Inferior parietal cortex (tissue), 1 donor: ENCODE results near the gene EVC2.

ENCODE experiments used
- DNase-seq: peaks from one replicate; pipeline ENCODE4 v3.0.0-alpha.2; 2016; ENCODE audit errors: extremely low spot score

Gene EVC2

DNA sequence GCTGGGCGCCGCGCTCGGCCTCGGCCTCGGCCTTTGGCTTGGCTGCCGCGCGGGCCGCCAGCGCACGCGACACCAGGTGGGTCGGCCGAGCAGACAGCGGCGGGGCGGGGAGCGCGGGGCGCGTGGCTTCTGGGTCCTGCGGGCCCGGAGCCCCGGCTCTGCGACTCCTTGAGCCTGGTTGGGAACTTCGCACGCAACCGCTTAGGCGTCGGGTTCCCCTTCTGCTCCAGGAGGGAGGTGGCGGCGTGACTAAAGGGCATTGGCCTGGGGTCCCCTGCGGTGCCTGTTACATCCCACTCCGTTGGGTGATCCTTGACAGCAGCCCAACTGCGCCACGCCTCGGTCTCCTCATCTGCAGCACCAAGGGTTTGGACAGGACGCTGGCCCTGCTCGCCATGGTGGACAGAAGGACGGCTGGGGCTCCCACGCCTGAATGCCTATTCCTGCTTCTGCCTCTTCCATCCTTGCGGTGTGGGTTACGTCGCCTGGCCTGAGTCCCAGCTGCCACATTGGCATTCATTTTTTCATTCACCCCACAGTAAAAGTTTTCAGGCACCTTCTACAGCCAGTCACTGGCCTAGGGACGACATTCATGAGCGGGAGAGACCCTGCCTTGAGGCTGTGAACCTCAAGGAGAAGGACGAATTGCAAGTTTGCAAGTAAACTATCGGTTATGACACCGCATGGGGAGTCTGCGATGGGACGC, 3.3 kb upstream of the EVC2 start:
- DNase-seq, result no peak

DNA sequence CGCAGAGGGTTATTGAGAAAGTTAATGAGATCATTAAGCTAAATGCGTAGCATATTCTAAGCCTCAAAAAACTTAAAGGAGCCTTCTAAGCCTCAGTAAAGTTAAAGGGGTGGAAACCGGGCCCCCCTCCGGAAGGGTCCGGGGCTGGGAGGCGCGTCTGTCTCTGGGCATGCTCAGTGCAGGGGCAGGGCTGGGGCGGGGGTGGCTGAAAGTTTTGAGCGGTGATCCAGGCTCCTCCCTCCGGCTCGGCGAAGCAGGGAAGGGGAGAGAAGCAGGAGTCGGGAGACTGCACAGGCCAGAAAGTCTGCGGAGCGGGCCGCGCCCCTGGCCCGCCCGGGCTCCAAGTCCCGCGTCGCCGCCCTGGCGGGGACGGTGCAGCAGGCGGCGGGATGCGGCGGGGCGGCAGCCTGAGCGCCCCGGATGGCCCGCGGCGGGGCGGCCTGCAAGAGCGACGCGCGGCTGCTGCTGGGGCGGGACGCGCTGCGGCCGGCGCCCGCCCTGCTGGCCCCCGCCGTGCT, 2.7 kb upstream of the EVC2 start, which contains the start of gene EVC:
EVC (plus strand) TSS at position 241 of the 518 bp plus-strand sequence; CDS start at position 421, 180 bp downstream.
- no peak for DNase-seq

DNA sequence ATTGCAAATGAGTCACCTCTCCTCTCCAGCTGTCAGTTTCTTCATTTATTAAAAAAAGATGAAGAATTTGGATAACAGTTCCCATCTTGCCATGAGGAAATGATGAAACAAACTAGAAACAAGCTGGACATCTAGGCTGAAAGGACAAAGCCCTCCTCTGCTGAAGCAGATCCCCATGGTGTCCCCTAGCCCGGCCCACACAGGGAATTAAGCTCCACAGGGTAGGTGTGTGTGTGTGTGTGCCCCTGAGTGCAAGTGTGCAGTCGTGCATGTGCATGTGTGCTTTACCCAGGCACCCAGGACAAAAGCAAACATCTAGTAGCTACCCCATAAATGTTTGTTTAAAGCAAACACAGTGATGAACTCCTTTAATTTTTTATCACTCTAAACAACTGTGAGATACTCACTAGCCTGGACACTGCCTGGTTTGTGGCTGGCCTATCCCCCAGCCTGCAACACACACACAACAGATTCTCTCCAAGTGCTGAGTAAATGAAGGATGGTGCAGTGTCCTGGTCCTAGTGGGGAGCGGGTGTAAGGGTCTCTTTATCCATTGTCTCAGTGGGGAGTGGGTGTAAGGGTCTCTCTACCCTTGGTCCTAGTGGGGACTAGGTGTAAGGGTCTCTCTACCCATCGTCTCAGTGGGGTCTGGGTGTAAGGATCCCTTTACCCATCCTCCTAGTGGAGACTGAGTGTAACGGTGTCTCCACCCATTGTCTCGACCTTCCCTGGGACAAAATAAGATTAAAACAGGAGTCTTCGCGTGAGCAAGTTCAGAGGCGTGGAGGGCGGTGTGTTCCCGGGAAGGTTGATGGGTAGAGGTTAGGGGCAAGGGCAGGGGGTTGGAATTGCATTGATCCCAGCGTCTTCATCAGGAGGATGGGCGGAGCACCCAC, 2.0 kb upstream of the EVC2 start:
- no peak for DNase-seq

DNA sequence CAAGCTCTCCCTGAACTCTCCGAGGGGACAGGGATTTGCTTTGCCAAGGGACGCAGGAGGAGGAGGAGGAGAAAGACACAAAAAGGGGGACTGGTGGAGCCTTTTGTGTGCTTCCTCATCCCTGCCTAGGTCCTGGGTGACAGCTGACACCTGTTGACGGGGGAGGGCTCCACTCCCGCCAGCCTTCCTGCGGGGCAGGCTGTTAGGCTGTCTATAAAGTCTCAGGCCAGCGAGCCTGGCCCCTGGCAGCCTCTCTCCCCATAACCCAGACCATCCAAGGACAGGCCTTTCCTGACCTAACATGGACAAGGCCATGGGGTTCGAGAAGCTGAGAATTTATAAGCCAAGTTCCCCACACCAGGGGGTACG, 832 bp upstream of the EVC2 start:
- no peak for DNase-seq

DNA sequence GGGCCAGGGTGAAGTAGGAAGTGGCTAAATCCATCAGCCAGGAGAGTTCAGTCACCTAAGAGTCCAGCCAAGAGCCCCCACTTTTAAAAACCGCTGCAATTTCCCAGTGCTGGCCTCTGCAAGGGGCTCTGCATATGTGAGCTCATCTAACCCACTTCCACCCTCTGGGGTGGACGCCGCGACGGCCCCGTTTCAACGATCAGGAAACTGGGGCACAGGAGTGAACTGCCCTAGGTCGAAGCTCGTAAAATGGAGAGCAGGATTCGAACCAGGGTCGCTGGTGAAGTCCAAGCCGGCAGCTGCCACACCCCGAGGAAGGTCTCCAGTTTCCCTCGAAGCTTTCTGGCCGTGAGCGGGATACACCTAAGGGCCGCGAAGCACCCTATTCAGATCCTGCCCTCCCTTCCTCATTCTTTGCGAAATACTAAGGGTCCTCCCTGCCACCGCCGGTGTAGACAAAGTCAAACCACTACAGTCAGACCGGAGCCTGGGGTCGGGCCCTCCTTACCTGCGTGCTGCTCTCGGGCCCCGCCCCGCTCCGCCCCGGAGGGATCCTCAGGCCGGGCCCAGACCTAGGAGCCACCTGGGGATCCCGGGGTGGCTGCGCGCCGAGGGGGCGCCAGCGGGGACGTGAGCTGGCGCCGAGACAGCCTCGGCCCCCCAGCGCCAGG, 446 bp downstream of the EVC2 start:
- no peak for DNase-seq

GRCh38 chr4:5707366-5707765, 993 bp downstream of the EVC2 start:
- DNase-seq, result no peak

DNA sequence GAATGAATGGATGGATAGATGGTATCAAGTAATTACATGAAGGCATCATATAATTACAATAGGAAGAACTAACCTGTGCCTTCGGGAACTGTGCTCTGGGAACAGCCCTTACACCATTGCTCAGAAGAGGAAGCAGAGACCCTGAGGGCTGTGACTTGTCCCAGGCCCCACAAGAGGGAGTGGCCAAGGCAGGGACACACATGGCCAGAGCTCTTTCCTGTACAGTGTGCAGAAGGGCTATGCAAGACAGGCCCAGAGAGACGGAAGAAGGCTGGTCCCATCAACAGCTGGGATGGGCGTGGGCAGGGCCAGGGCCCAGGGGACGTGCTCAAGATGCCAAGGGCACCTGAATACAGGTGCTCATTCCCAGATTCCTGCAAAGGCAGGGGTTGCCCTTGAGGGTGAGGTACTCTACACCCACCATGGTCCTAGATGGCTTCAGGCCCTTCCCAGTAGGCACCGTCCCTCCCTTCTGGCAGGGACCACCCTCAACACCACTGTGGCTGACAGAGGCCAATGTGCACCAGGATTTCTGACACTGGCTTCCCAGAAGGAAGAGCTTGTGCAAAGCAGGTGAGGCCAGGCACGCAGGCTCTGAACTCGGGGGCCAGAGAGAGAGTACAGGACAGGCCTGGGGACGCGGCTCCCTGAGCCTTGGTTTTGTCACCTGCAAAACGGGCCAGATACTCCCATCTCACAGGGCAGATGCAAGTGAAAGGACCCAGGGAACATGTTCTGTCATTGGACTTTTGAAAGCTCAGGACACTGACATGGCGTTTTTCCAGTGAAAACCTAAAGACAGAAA, 1.7 kb downstream of the EVC2 start:
- no peak for DNase-seq

DNA sequence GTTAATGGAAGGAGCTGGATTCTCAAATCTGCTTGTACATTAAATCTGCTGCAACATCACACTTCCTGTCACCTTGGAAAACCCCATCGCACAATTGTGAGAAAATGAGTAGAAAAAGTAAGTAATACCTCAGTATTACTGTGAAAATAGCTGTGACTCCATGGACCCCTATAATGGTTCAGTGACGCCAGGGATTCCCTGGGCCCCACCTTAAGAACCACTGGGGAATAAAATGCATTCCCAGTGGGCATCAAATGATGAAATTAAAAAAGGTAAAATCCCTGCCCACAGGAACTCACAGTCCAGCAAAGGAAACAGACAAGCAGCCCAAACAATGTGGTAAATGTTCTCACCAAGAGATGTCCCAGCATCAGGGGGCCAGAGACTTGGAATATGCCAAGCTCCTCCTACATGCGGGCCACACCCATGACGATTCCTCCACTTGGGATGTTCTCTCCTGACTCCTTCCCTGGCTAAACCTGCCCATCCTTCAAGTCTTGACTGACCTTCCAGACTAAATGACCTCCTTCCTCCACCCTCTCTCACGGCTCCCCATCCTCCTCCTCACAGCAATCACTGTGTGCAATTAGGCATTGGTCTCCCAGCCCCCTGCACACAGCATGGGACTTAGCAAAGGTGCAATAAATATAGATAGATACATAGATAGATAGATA, 2.6 kb downstream of the EVC2 start:
- DNase-seq, result no peak

DNA sequence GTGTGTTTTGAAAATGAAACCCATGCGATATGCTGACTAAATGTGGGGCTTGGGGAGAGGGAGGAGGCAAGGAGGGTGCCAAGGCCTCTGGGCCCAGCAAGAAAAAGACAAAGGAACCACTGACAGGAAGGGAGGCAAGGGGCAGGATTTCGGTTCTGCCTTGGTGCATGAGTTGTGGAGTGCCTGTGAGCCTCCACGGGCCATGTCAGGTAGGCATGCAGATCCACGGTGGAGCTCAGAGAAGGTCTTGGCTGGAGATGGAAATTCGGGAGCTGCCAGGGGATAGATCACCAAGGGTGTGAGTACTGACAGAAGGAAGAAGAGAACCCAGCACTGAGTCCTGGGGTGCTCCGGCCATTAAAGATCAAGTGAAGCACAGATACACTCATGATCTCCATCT, 4.1 kb downstream of the EVC2 start:
- DNase-seq, result no peak

DNA sequence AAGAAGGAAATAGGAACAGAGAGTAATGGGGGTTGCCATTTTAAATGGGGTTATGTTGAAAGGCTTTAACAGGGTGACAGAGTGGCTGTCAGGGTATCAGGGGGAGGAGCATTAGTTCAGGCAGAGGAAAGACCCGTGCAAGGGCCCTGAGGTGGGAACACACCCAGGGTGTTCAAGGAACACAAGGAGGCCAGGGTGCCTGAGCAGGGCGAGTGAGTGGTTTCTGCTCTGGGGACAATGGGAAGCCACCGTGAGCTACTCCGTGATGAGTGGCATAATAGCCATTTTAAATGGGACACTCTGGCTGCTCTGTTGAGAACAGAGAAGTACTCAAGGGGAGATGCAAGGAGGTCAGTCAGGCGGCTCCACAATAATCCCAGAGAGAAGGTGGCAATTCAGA, 4.5 kb downstream of the EVC2 start:
- DNase-seq, result no peak

GRCh38 chr4:5701971-5702370, 6.4 kb downstream of the EVC2 start:
- no peak for DNase-seq

- DNase-seq, result no peak
Observed at GRCh38 chr4:5700459-5700858, 7.9 kb downstream of the EVC2 start.

GRCh38 chr4:5696341-5696740, 12.0 kb downstream of the EVC2 start:
- DNase-seq, result no peak

- DNase-seq, result no peak
Observed at GRCh38 chr4:5693871-5694270, 14.5 kb downstream of the EVC2 start.

- DNase-seq, result no peak
Observed at GRCh38 chr4:5691491-5692132, 16.7 kb downstream of the EVC2 start.

DNA sequence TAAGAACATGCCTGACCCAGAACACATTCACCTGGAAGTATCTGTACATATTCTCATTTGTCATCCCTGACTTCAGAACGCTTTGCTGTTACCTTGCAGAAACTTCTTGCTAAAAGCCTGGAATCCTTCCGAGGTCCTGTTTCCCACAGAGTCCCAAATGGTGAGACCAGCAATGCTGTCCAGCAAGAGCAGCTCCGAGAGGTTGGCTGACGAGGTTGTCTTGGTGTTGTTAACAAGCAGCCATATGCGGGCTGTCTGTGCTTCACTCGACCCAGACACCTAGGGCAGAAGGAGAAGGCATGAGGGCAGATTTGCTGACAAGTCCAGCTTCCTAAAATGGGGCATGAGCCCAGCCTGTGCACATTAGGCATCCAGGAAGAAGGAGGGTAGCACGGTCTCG, 19.3 kb downstream of the EVC2 start:
- no peak for DNase-seq

DNA sequence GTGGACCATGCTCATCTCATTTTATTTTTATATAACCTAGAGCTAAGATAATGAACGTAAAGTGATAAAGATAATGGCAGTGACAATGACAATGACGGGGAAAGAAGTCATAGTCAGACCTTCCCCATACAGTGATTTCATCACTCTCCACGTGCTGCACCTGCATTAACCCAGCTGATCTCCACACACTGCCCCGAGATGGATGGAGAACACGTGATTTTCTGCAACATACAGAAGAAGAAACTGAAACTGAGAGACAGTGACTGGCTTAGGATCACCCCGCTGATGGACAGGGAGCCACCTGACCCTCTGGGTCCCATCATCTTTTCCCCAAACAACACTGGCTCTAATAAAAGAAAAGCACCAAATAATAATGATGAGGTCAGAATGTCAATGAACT, 22.0 kb downstream of the EVC2 start:
- DNase-seq, result no peak

- no peak for DNase-seq
Observed at GRCh38 chr4:5685296-5685695, 23.1 kb downstream of the EVC2 start.

DNA sequence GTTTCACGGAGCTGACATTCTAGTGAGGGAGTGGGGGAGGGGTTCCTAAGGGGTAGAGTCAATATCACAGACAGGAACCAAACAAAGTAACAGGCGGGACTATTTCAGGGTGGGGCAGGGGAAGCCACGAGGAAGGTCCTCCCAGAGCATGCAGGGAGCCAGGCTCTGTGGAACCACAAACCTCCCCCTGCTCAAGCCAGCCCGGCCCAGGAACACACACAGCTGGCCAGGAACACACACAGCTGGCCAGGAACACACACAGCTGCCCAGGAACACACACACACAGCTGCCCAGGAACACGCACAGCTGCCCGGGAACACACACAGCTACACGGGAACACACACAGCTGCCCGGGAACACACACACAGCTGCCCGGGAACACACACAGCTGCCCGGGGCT, 24.8 kb downstream of the EVC2 start:
- DNase-seq, result no peak

DNA sequence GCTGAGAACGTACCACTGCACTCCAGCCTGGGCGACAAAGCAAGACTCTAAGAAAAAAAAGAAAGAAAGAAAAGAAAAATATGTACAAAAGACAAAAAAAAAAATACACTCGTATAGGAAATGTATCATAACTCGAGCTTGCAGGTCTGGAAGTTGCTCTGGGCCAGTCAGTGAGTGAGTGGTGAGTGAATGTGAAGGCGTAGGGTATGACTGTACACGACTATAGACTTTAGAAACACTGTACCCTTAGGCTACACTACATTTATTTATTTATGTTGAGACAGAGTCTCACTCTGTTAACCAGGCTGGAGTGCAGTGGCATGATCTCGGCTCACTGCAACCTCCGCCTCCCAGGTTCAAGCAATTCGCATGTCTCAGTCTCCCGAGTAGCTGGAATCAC, 29.4 kb downstream of the EVC2 start:
- DNase-seq, result no peak

DNA sequence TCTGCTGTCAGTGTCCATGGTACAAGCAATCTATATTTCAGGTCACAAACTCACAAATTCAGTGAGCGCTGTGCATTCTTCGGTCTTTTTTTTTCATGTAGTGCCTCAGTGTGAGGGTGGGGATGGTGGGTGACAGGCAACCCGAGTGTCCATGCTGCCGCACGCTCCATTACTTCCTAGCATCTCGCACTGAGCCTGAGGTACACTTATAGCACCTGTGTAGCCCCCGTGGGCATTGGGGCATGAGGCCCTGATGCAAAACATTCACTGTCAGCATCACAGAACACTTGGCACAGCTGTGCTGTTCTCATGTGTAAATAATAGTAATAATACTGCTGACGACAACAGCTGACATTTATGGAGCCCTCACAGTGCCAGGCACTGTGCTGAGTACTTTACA, 31.6 kb downstream of the EVC2 start:
- no peak for DNase-seq
